H1 (cell line): ENCODE data around the gene GRIK4. TPM values are rescaled to one million over a fixed set of nuclear protein-coding genes. Genes with fewer than 3 reads are reported as not detected.

Source experiments
- CTCF ChIA-PET: fragments of 300-600 bp; sonication (Branson Sonifier 250); formaldehyde crosslinking; loops from one replicate; lab custom pipeline; 2021; ENCODE audit not compliant: partially characterized antibody; lab: Charles Lee
- POLR2A ChIA-PET: fragments of 300-600 bp; sonication (Branson Sonifier 250); formaldehyde crosslinking; loops from one replicate; lab custom pipeline; 2021; ENCODE audit warnings: inconsistent platforms; ENCODE audit not compliant: partially characterized antibody; lab: Charles Lee
- DNase-seq, 2 experiments: peaks; one replicate each; pipeline versions ENCODE4 v3.0.0 to v3.0.0-alpha.2; 2010 to 2022; ENCODE audit warnings: low spot score in 2 of 2, low read depth in 1 of 2, mixed read lengths in 1 of 2
- FAIRE-seq: peaks from 2 replicates; lab custom pipeline; 2011; peaks lifted over from hg19 to GRCh38; lab: Jason Lieb, UNC
- H2AFZ ChIP-seq: 2 replicates; pipeline ENCODE4 v1.8.1; 2012; ENCODE audit warnings: low read length, inconsistent platforms
- H2AK5ac ChIP-seq: 2 replicates; pipeline ENCODE4 v1.6.1; 2013; ENCODE audit warnings: low read depth, low read length
- H2BK120ac ChIP-seq: replicated peaks from 2 replicates; pipeline ENCODE3; 2013; ENCODE audit warnings: low read depth, low read length, inconsistent platforms
- H2BK12ac ChIP-seq: 2 replicates; pipeline ENCODE4 v1.6.1; 2013; ENCODE audit warnings: low read depth, low read length
- H2BK15ac ChIP-seq: 2 replicates; pipeline ENCODE4 v1.6.1; 2013; ENCODE audit warnings: low read length
- H2BK20ac ChIP-seq: 2 replicates; pipeline ENCODE4 v1.6.1; 2013; ENCODE audit warnings: low read length
- H2BK5ac ChIP-seq: 2 replicates; pipeline ENCODE4 v1.6.1; 2013; ENCODE audit warnings: low read depth, low read length
- H3K14ac ChIP-seq: 2 replicates; pipeline ENCODE4 v1.6.1; 2013; ENCODE audit warnings: inconsistent platforms; ENCODE audit not compliant: insufficient read length
- H3K18ac ChIP-seq: 2 replicates; pipeline ENCODE4 v1.6.1; 2013; ENCODE audit warnings: low read length; ENCODE audit errors: extremely low read depth
- H3K23ac ChIP-seq: 2 replicates; pipeline ENCODE4 v1.6.1; 2013; ENCODE audit warnings: inconsistent platforms; ENCODE audit not compliant: insufficient read length
- H3K23me2 ChIP-seq: 2 replicates; pipeline ENCODE4 v1.6.1; 2013; ENCODE audit warnings: low read depth, low read length
- H3K27ac ChIP-seq: 2 replicates; pipeline ENCODE4 v1.6.1; 2011; ENCODE audit warnings: low read depth, low read length, inconsistent platforms
- H3K27me3 ChIP-seq, 4 experiments: replicated peaks in 1 of 4; 1 replicate in 1 of 4; 2 replicates in 3 of 4; pipeline versions ENCODE4 v1.6.1 to v1.8.1; 2011 to 2013; ENCODE audit warnings: low read length in 3 of 4, mild to moderate bottlenecking in 3 of 4, inconsistent platforms in 2 of 4, mixed read lengths in 2 of 4, moderate library complexity in 1 of 4; ENCODE audit not compliant: control insufficient read depth in 3 of 4, insufficient read depth in 3 of 4; ENCODE audit errors: extremely low read depth in 1 of 4
- H3K36me3 ChIP-seq, 4 experiments: 2 replicates each; pipeline versions ENCODE4 v1.6.1 to v1.8.1; 2011 to 2013; ENCODE audit warnings: mild to moderate bottlenecking in 4 of 4, low read length in 3 of 4, moderate library complexity in 2 of 4, control low read depth in 1 of 4, inconsistent platforms in 1 of 4; ENCODE audit not compliant: insufficient read depth in 4 of 4, control insufficient read depth in 2 of 4
- H3K4ac ChIP-seq: replicated peaks from 2 replicates; pipeline ENCODE3; 2013; ENCODE audit warnings: low read length, low read depth, mixed read lengths, inconsistent platforms; ENCODE audit not compliant: insufficient read length
- H3K4me1 ChIP-seq, 4 experiments: replicated peaks in 1 of 4; 1 replicate in 1 of 4; 2 replicates in 3 of 4; pipeline versions ENCODE4 v1.6.1 to v1.8.1; 2011 to 2013; ENCODE audit warnings: low read length in 3 of 4, inconsistent platforms in 2 of 4, mixed read lengths in 1 of 4; ENCODE audit not compliant: insufficient read depth in 4 of 4, control insufficient read depth in 3 of 4
- H3K4me2 ChIP-seq, 2 experiments: 2 replicates each; pipeline versions ENCODE4 v1.6.1 to v1.8.1; 2011 to 2013; ENCODE audit warnings: low read depth in 2 of 2, low read length in 2 of 2, control low read depth in 1 of 2, inconsistent platforms in 1 of 2, mild to moderate bottlenecking in 1 of 2; ENCODE audit not compliant: insufficient read depth in 1 of 2
- H3K4me3 ChIP-seq, 4 experiments: fragments of 200-600, 300-600 bp in 1 of 4; sonication (generic), shearing (Covaris generic), sonication (Bioruptor Twin) in 1 of 4; 2 replicates each; pipeline versions ENCODE4 v1.5.1 to v1.8.1; 2011 to 2016; ENCODE audit warnings: low read length in 4 of 4, low read depth in 3 of 4, control low read depth in 2 of 4, inconsistent platforms in 2 of 4, mild to moderate bottlenecking in 2 of 4, mixed read lengths in 1 of 4, moderate library complexity in 1 of 4; ENCODE audit not compliant: insufficient read depth in 2 of 4; ENCODE audit errors: extremely low read depth in 1 of 4
- H3K56ac ChIP-seq: replicated peaks from 2 replicates; pipeline ENCODE3; 2013; ENCODE audit warnings: low read depth, mild to moderate bottlenecking, mixed read lengths, low read length, inconsistent platforms; ENCODE audit not compliant: insufficient read length
- H3K79me1 ChIP-seq: 2 replicates; pipeline ENCODE4 v1.6.1; 2013; ENCODE audit warnings: low read depth, low read length, control low read depth
- H3K79me2 ChIP-seq, 2 experiments: 2 replicates each; pipeline versions ENCODE4 v1.6.1 to v1.8.1; 2012 to 2013; ENCODE audit warnings: low read length in 2 of 2, mild to moderate bottlenecking in 2 of 2, inconsistent platforms in 1 of 2; ENCODE audit not compliant: insufficient read depth in 2 of 2, control insufficient read depth in 1 of 2
- H3K9ac ChIP-seq, 4 experiments: replicated peaks in 1 of 4; 1 replicate in 1 of 4; 2 replicates in 3 of 4; pipeline versions ENCODE4 v1.6.1 to v1.8.1; 2011 to 2013; ENCODE audit warnings: low read depth in 3 of 4, low read length in 3 of 4, control low read depth in 2 of 4, mild to moderate bottlenecking in 2 of 4, moderate library complexity in 2 of 4, inconsistent platforms in 1 of 4; ENCODE audit errors: extremely low read depth in 1 of 4
- H3K9me3 ChIP-seq, 2 experiments: 2 replicates each; pipeline versions ENCODE4 v1.6.1 to v1.8.1; 2012 to 2013; ENCODE audit warnings: mild to moderate bottlenecking in 2 of 2, moderate library complexity in 2 of 2, control low read depth in 1 of 2, inconsistent platforms in 1 of 2, low read depth in 1 of 2, low read length in 1 of 2, mixed read lengths in 1 of 2; ENCODE audit not compliant: insufficient read depth in 2 of 2
- H4K20me1 ChIP-seq, 2 experiments: replicated peaks in 1 of 2; 2 replicates each; pipeline versions ENCODE3 to v1.8.1; 2011 to 2013; ENCODE audit warnings: inconsistent platforms in 2 of 2, low read length in 2 of 2, mild to moderate bottlenecking in 1 of 2; ENCODE audit not compliant: insufficient read depth in 2 of 2, control insufficient read depth in 1 of 2
- H4K5ac ChIP-seq: 2 replicates; pipeline ENCODE4 v1.6.1; 2013; ENCODE audit warnings: low read length, low read depth, mixed read lengths, inconsistent platforms; ENCODE audit not compliant: insufficient read length
- H4K8ac ChIP-seq: 2 replicates; pipeline ENCODE4 v1.8.0; 2013; ENCODE audit warnings: mild to moderate bottlenecking, moderate library complexity, low read length, inconsistent platforms; ENCODE audit not compliant: insufficient read depth; ENCODE audit errors: extremely low read depth
- H4K91ac ChIP-seq: replicated peaks from 2 replicates; pipeline ENCODE3; 2013; ENCODE audit warnings: low read length, mixed read lengths, inconsistent platforms; ENCODE audit not compliant: insufficient read length
- ASH2L ChIP-seq: fragments of 200-600, 300-600 bp; sonication (generic); IDR thresholded peaks from one replicate; pipeline ENCODE4 v1.7.1; 2017; ENCODE audit warnings: low read length
- ATF2 ChIP-seq: IDR thresholded peaks from 2 replicates; pipeline ENCODE4 v1.6.1; 2012; ENCODE audit warnings: low read length, inconsistent platforms
- CREB1 ChIP-seq: IDR thresholded peaks from 2 replicates; pipeline ENCODE4 v1.6.1; 2012; ENCODE audit warnings: inconsistent platforms
- JUN ChIP-seq: IDR thresholded peaks from 2 replicates; pipeline ENCODE4 v1.6.1; 2011; ENCODE audit warnings: low read depth, mild to moderate bottlenecking, improper control_type of control experiment, low read length
- NANOG ChIP-seq: IDR thresholded peaks from 2 replicates; pipeline ENCODE4 v1.6.1; 2011; ENCODE audit warnings: low read length, low read depth, mild to moderate bottlenecking, inconsistent platforms; ENCODE audit not compliant: insufficient read depth, poor library complexity, severe bottlenecking
- RAD21 ChIP-seq, 2 experiments: IDR thresholded peaks in 1 of 2; conservative IDR thresholded peaks in 1 of 2; 2 replicates each; pipeline ENCODE4 v1.6.1; 2011; ENCODE audit warnings: low read depth in 2 of 2, low read length in 2 of 2, improper control_type of control experiment in 1 of 2, inconsistent platforms in 1 of 2, mild to moderate bottlenecking in 1 of 2, moderate library complexity in 1 of 2
- TAF7 ChIP-seq: optimal IDR thresholded peaks from 2 replicates; pipeline ENCODE3; 2011; ENCODE audit warnings: low read depth, mild to moderate bottlenecking, inconsistent platforms, low read length, moderate library complexity, borderline replicate concordance
- WGBS, 2 experiments: shearing (Covaris generic) in 1 of 2; methylation state at CpG; one replicate each; pipeline versions ENCODE4 v1.1.6 to v1.1.7; 2013 to 2015; ENCODE audit warnings: low lambda C conversion rate in 2 of 2, mixed read lengths in 2 of 2, inconsistent platforms in 1 of 2, low coverage in 1 of 2, missing lambda C conversion rate in 1 of 2; ENCODE audit not compliant: insufficient replicate concordance in 2 of 2, insufficient coverage in 1 of 2, insufficient read length in 1 of 2; ENCODE audit errors: extremely low coverage in 1 of 2, missing lambda C conversion rate in 1 of 2; 5-methylcytosine and 5-hydroxymethylcytosine counted together
- polyA plus RNA-seq, 7 experiments: library from polyadenylated mRNA; depleted of rRNA in 3 of 7; stranded (reverse) in 5 of 7; unstranded in 2 of 7; fragments of >200 nt in 5 of 7; fragments of 200-250 nt in 2 of 7; gene quantifications; 1 replicate in 5 of 7; 2 replicates in 1 of 7; 4 replicates in 1 of 7; pipeline versions ENCODE4 v1.2.1 to v1.2.3, GENCODE V29; 2011 to 2013; ENCODE audit warnings: missing spikeins in 2 of 7, mixed read lengths in 2 of 7
- total RNA-seq: library from RNA; stranded (reverse); fragmentation: NEBNext Ultra II Directional; extraction: Animal tissue kit (Norgen Biotek cat#: 25700); gene quantifications from 2 replicates; pipeline ENCODE4 v1.2.1, GENCODE V29; 2021
- TF ChIP-seq, protein P1 (sequence below): IDR thresholded peaks from 2 replicates; pipeline ENCODE4 v1.6.1; 2012; ENCODE audit warnings: inconsistent platforms

The GRIK4 gene
- total and polyA plus RNA-seq, 2 of the 8 experiments (the other 6 are each of a cell fraction or from before 2014, with no cell fraction given), result 1.2 to 2.9 TPM

DNA sequence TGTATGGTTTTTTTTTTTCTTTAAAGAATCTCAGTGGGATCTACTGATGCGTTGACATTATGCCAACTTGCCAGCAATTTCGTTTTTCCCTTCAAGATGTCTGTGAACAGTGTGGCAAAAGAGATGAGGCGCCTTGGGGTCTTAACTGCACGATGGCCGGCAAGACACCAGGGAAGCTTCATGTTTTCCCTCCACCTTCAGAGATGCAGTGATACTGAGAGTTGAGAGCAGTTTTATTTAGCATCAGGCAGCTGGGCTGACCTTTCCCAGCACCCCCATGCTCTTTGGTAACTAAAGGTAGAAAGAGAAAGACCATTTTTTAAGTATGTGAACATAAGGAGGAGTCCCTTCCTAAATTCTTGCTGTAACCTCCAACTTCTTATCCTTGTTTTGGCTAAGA lies 11.7 kb upstream of the GRIK4 start:
- H2BK20ac ChIP-seq, result peak overlapping the region; percentile 75; the same call in 1 of the 2 replicates
- H3K14ac ChIP-seq, result no peak overlapping the region
- no peaks in the 10 kb centered on the region for H3K79me1 ChIP-seq
- H4K5ac ChIP-seq, result no peak overlapping the region
- no peak overlapping the region for H4K91ac ChIP-seq
- H3K9me3 ChIP-seq, result no peaks in the 10 kb centered on the region
- H3K4me2 ChIP-seq, result no peak overlapping the region
- no peak overlapping the region for H2AK5ac ChIP-seq
- H4K20me1 ChIP-seq, result no peaks in the 10 kb centered on the region
- FAIRE-seq (no peak), DNase-seq (no peak)
- no peak overlapping the region for H2BK120ac ChIP-seq
- no peaks in the 10 kb centered on the region for H3K27me3 ChIP-seq
- H3K18ac ChIP-seq, result peak overlapping the region; percentile 68; the same call in 1 of the 2 replicates
- H4K8ac ChIP-seq, result no peak overlapping the region
- ChIA-PET POLR2A (no interaction called here), CTCF (interaction anchor here (1.1 to 4.4 kb wide), 6 partner anchors 11 to 412 kb away, joined by 3 to 30 read pairs (median 4); partner anchors contain the start of gene GRIK4)
- no peaks in the 10 kb centered on the region for H3K23me2 ChIP-seq
- no peak overlapping the region for H3K4me3 ChIP-seq
- H3K36me3 ChIP-seq, result no peaks in the 10 kb centered on the region
- H3K23ac ChIP-seq, result no peak overlapping the region
- no peak overlapping the region; the same call in 1 of the 2 replicates for H2BK5ac ChIP-seq
- H2BK12ac ChIP-seq, result no peak overlapping the region
- no peaks in the 10 kb centered on the region for H3K79me2 ChIP-seq
- H3K27ac ChIP-seq, result no peak overlapping the region
- WGBS, 2 experiments, result 91% methylated on average over 5 of the region's 5 CpGs; no CpG with 5 or more reads in 1 of the 2 experiments
- no peak overlapping the region for H2BK15ac ChIP-seq
- peaks cover 4 to 24% (median 16%) of the 10 kb centered on the region in 4 experiments; a peak in 6 of 7 replicates for H3K4me1 ChIP-seq
- no peak overlapping the region for H3K56ac ChIP-seq
- no peak overlapping the region for H3K4ac ChIP-seq
- H2AFZ ChIP-seq, result no peak overlapping the region
- no peak overlapping the region for H3K9ac ChIP-seq
- no peak for TF ChIP-seq JUN
- TF ChIP-seq RAD21 (IDR thresholded peaks at IDR 0.05 in 1 of 2, conservative IDR thresholded peaks at IDR 0.05 in 1 of 2; ENCODE audit: low read depth in 2 of 2, low read length in 2 of 2), result no peak
- no peak for TF ChIP-seq ASH2L
- TF ChIP-seq ATF2, result no peak
- TF ChIP-seq TAF7, result no peak
- TF ChIP-seq, protein P1, sequence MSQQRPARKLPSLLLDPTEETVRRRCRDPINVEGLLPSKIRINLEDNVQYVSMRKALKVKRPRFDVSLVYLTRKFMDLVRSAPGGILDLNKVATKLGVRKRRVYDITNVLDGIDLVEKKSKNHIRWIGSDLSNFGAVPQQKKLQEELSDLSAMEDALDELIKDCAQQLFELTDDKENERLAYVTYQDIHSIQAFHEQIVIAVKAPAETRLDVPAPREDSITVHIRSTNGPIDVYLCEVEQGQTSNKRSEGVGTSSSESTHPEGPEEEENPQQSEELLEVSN, result no peak
- TF ChIP-seq NANOG, result no peak
- no peak for TF ChIP-seq CREB1
